Vagina (tissue), 2 donors: ENCODE data around the gene NIPAL4.

Source experiments
- POLR2A ChIP-seq, 2 donors: fragments of 450-650 bp; IDR thresholded peaks; one replicate each; pipeline ENCODE4 v1.6.1; 2017; ENCODE audit warnings: antibody characterized with exemption in 2 of 2, mild to moderate bottlenecking in 2 of 2, moderate library complexity in 2 of 2
- TF ChIP-seq, protein P1 (sequence below), 3 experiments: fragments of 450-650 bp in 2 of 3; fragments of 200-600 bp in 1 of 3; sonication (generic) in 1 of 3; IDR thresholded peaks; one replicate each; pipeline ENCODE4 v1.5.1; 2017 to 2019; ENCODE audit warnings: antibody characterized with exemption in 3 of 3, mild to moderate bottlenecking in 2 of 3, moderate library complexity in 2 of 3

DNA sequence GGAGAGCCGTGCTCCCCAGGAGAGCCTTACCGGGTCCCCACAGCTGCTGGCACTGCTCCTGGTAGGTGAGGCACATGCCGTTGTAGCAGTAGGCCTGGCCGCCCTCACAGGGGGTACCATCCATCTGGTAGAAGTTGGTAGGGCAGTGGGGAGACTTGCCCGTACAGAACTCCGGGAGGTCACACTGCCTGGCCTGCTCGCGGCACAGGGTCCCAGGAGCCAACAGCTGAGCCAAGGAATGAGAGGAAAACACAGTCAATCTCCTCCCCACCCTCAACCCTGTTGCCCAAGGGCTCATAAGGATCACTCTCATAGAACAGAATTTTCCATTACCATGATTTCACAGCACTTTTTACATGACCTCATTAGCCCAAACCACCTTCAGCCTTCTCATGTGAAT lies 36.9 kb downstream of the NIPAL4 start:
- TF ChIP-seq POLR2A (IDR thresholded peaks at IDR 0.05): no peak
- TF ChIP-seq, protein P1, sequence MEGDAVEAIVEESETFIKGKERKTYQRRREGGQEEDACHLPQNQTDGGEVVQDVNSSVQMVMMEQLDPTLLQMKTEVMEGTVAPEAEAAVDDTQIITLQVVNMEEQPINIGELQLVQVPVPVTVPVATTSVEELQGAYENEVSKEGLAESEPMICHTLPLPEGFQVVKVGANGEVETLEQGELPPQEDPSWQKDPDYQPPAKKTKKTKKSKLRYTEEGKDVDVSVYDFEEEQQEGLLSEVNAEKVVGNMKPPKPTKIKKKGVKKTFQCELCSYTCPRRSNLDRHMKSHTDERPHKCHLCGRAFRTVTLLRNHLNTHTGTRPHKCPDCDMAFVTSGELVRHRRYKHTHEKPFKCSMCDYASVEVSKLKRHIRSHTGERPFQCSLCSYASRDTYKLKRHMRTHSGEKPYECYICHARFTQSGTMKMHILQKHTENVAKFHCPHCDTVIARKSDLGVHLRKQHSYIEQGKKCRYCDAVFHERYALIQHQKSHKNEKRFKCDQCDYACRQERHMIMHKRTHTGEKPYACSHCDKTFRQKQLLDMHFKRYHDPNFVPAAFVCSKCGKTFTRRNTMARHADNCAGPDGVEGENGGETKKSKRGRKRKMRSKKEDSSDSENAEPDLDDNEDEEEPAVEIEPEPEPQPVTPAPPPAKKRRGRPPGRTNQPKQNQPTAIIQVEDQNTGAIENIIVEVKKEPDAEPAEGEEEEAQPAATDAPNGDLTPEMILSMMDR (IDR thresholded peaks at IDR 0.05): no peak
